ENCODE results near the gene CYB5B. TPM values are rescaled to one million over a fixed set of nuclear protein-coding genes. Genes with fewer than 3 reads are reported as not detected.
"Not testable (repeated sequence)": the region's sequence is repeated elsewhere in the genome, so short reads cannot be mapped to it uniquely, and the experiment has no call there.

The CYB5B gene
- total RNA-seq, 1 experiment from 2014 or later, result 231 TPM

GRCh38 chr16:69408475-69408874, 15.9 kb upstream of the CYB5B start:
- peak; percentile 89 for DNase-seq (ENCODE audit: low spot score)

GRCh38 chr16:69410219-69410990, 14.0 kb upstream of the CYB5B start:
- DNase-seq (ENCODE audit: low spot score), result peak; percentile 94

GRCh38 chr16:69411064-69411985, 13.1 kb upstream of the CYB5B start:
- no peak for DNase-seq (ENCODE audit: low spot score)

GRCh38 chr16:69412287-69412686, 12.1 kb upstream of the CYB5B start:
- DNase-seq (ENCODE audit: low spot score), result no peak

GRCh38 chr16:69413045-69413664, 11.3 kb upstream of the CYB5B start:
- DNase-seq (ENCODE audit: low spot score), result no peak

GRCh38 chr16:69417520-69418199, 6.8 kb upstream of the CYB5B start:
- DNase-seq (ENCODE audit: low spot score), result no peak

GRCh38 chr16:69419956-69420355, 4.5 kb upstream of the CYB5B start:
- DNase-seq (ENCODE audit: low spot score), result no peak

GRCh38 chr16:69423189-69423588, 1.2 kb upstream of the CYB5B start:
- DNase-seq (ENCODE audit: low spot score), result no peak

- DNase-seq (ENCODE audit: low spot score), result no peak
These were observed 741 bp downstream of the CYB5B start for GRCh38 chr16:69424935-69425784.

GRCh38 chr16:69428652-69429051, 4.2 kb downstream of the CYB5B start:
- DNase-seq (ENCODE audit: low spot score), result no peak

- not testable (repeated sequence) for DNase-seq (ENCODE audit: low spot score)
These were observed 4.7 kb downstream of the CYB5B start for GRCh38 chr16:69429058-69429640.

GRCh38 chr16:69431948-69432468, 7.6 kb downstream of the CYB5B start:
- DNase-seq (ENCODE audit: low spot score), result no peak

GRCh38 chr16:69434066-69434465, 9.6 kb downstream of the CYB5B start:
- no peak for DNase-seq (ENCODE audit: low spot score)

GRCh38 chr16:69435977-69436820, 11.8 kb downstream of the CYB5B start:
- DNase-seq (ENCODE audit: low spot score), result no peak

- no peak for DNase-seq (ENCODE audit: low spot score)
These were observed 12.5 kb downstream of the CYB5B start for GRCh38 chr16:69436896-69437295.

- DNase-seq (ENCODE audit: low spot score), result no peak
These were observed 14.0 kb downstream of the CYB5B start for GRCh38 chr16:69438465-69438864.

- no peak for DNase-seq (ENCODE audit: low spot score)
These were observed 15.8 kb downstream of the CYB5B start for GRCh38 chr16:69440250-69440649.

- DNase-seq (ENCODE audit: low spot score), result not testable (repeated sequence)
These were observed 16.6 kb downstream of the CYB5B start for GRCh38 chr16:69441030-69441429.

- DNase-seq (ENCODE audit: low spot score), result peak; percentile 60
These were observed 19.7 kb downstream of the CYB5B start for GRCh38 chr16:69443927-69444631.

Data from A172 (cell line).